Measurements from ENCODE around the gene UGT1A1.

DNA sequence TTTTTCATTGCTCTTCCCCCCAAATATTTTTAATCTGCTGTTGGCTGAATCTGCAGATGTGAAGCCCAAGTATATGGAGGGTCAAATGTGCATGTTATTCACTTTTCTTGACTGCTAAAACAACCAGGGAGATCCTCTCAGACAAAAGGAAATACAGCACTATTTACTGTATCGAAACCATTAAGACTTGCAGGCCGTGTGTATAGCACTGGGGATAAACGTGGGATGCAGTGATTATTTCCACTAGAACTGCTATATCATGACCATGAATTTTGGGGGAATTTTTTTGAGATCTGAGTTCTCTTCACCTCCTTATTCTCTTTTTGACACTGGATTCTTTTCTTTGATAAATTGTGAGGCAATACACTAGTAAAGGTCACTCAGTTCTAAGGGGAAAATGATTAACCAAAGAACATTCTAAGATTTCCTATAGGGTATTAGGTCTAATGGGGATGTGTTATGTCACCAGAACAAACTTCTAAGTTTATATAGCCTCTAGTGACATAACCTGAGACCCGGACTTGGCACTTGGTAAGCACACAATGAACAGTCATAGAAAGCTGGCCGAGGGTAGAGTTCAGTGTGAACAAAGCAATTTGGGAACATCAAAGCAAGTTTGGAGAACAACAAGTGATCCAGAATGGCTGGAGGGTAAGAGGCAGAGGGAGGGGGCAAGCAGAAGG is 14.9 kb upstream of the UGT1A1 start:
- no peak for TF ChIP-seq EZH2 (IDR thresholded peaks at IDR 0.05)
- TF ChIP-seq POLR2AphosphoS5 (IDR thresholded peaks at IDR 0.05; ENCODE audit: borderline replicate concordance, low read depth, low read length), result no peak

Measured in SK-N-MC (cell line).